Activated CD4-positive, CD25-positive, alpha-beta regulatory T cell treated with anti-CD3 and anti-CD28 coated beads, Interleukin-2, amount 50 U/mL, for 72 hours (primary cell): ENCODE measurements around the gene ABCC6.
"Not testable (repeated sequence)": the region's sequence is repeated elsewhere in the genome, so short reads cannot be mapped to it uniquely, and the experiment has no call there.

Experiments used
- DNase-seq: peaks from one replicate; pipeline ENCODE4 v3.0.0; 2021

Gene ABCC6

DNA sequence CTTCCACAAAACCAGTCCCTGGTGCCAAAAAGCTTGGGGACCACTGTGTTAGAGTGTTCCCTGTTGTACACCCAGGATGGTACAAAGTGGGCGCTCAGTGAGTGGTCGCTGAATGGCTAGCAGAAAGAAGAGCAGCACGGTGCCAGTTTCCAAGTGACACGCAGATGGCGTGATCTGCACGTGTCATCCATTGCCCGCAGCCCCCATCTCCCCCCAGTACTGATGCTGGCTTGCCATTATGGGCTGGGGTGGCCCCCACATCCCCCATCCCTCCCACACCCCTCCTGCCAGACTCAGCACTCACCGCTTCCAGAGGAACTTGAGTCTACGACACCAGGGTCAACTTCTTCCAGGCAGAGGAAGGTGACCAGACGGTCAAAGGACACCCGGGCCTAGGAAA lies 36.5 kb downstream of the ABCC6 start:
- no peak for DNase-seq

DNA sequence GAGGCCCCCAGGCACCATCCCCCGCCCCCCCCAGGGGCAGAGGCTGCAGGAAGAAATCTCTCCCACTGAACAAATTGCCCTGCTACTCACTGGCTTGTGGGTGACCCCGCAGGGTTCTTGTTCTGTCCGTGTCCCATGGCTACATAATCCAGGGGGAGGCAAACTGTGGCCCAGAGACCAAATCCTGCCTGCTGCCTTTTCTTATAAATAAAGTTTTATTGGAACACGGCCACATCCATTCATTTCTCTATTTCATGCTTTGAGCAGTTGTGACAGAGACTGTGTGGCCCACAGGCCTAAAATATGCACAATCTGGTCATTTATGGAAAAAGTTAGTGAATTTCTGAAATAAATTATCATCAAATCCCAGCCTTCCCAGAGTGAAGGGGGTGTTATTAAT lies 38.2 kb downstream of the ABCC6 start:
- no peak for DNase-seq

DNA sequence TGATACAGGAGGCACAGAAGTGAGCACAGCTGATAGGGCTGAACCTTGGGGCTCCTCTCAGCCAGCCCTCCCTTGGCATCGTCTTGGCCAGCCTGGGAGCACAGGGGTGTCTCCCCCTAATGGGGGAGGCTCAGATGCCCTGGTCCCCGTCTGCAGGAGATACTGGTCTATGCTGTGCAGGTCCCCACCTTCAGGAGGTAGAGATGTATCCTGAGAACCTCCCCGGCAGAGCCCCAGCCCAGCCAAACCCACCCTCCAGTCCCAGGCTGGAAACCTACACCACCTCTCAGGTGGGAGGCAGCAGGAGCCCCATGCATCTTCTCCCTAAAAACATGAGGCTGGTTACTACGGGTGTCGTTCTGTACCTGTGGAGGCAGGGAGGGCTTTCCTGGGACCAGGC lies 38.7 kb downstream of the ABCC6 start:
- no peak for DNase-seq

DNA sequence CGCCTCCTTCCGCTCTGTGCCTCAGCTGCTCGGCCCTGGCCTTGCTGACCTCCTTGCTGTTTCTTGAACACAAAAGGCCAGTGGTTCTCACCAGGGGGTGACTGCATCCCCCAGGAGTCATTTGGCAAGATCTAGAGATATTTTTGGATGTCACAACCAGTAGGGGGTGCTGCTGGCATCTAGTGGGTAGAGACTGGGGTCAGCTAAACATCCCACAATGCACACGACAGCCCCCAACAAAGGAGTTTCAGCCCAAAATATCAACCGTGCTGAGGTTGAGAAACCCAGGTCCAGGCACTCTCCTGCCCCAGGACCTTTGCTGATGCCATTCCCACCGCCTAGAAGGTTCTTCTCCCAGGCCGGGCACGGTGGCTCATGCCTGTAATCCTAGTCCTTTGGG lies 39.7 kb downstream of the ABCC6 start:
- no peak for DNase-seq

DNA sequence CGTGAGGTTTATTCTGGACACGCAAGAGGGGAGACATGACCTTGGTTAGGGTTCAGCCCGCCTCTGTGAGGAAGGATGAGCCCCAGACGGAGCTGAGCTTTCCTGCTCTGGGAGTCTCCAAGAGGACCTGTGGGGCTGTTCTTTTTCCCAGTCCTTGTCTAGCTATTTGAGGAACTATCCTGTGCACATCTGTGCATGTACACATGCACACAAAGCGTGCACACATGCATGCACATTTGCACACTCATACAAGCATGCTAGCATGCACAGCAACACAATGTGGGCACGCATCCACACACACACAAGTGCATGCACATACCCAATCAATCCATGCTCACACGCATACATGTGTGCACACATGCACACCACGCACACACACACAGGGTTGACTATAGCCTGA lies 40.4 kb downstream of the ABCC6 start:
- no peak for DNase-seq

DNA sequence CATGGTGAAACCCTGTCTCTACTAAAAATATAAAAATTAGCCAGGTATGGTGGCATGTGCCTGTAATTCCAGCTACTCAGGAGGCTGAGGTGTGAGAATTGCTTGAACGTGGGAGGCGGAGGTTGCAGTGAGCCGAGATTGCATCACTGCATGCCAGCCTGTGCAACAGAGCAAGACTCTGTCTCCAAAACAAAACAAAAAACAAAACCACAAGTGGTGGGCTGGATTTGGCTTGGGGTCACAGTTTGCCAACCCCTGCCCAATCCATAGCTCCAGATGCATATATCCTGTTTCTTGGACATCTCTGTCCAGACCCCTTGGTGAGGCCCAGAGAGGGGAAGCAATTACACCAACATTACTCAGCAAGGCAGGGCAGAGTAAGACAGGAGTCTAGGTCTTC lies 41.5 kb downstream of the ABCC6 start:
- not testable (repeated sequence) for DNase-seq

DNA sequence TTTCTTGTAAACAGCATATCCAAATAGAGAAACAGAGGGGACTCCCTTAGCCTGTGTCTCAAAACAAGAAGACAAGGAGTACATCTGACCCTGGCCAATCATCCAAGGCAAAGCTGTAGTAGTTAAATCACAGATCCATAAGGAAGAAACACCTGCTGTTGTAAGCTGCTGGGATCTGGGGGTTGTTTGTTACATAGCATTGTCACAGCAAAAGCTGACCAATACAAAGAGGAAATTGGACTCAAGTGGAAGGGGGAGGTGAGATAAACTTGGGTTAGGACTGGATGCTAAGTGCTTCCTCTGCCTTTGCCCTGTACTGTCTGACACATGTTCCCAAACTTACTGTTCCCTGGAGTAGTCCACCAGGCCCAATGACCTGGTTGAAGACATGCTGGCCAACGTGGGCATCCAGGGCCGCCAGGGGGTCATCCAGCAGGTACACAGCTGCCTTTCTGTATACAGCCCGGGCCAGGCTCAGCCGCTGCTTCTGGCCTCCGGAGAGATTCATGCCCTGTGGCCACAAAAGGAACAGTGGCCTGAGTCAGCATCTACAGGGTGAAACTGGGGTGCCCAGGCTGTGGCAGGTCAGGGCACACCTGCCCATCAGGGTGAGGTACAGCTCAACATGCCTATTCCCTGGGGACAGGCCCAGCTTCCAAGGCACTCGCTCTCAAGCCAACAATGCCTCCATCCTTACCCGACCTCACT lies 44.7 kb downstream of the ABCC6 start:
- DNase-seq = no peak

DNA sequence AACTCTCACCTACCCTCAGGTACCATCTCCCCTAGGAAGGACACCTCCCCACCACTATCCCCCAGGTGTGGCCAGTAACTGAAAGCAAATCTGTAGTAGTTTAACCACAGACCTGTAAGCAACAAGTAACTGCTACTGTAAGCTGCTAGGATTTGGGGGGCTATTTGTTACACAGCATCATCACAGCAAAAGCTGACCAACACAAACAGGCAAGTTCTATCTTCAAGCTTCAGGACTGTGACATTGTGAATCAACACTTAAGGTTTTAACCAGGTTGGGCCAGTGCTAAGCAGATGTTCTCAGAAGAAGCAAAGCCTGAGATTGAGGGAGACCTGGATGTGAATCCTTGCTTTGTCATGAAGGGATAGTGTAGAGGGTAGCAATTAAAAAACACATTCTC lies 47.0 kb downstream of the ABCC6 start:
- DNase-seq = no peak

DNA sequence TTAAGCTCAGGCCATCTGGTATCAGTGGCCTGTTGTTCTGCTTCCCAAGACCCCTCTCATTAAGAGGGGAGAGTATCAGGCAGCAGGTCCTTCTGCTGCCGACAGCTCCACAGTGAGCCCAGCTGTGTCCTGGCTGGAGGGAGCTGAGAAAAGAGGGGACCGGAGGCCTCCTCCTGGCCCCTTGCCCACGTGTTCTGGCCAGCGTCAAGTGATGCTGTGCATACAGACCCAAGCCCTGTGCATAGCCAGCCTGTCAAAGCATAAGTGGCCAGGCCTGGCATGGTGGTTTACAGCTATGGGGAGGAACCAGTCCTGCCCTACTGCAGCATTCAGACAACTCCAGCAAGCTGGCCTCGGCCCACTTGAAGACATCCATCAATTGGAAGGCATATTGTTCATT lies 48.0 kb downstream of the ABCC6 start:
- DNase-seq = no peak

DNA sequence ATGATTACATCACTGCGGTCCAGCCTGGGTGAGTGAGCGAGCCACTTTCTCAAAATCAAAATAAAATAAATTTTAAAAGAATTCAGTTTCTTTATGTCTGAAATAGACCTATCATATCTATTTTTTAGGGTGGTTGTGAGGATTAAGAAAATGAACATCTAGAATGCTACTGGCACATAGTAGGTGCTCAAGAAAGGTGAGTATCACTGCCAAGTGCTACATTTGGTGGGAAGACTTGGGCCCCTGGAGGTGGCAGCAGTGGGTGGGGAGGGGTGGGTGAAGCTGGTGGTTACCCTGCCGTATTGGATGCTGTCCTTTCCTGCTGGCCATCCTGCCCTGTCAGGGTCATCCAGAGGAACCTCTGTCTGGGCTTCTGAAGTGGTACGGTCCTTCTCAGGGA lies 50.3 kb downstream of the ABCC6 start:
- no peak for DNase-seq

DNA sequence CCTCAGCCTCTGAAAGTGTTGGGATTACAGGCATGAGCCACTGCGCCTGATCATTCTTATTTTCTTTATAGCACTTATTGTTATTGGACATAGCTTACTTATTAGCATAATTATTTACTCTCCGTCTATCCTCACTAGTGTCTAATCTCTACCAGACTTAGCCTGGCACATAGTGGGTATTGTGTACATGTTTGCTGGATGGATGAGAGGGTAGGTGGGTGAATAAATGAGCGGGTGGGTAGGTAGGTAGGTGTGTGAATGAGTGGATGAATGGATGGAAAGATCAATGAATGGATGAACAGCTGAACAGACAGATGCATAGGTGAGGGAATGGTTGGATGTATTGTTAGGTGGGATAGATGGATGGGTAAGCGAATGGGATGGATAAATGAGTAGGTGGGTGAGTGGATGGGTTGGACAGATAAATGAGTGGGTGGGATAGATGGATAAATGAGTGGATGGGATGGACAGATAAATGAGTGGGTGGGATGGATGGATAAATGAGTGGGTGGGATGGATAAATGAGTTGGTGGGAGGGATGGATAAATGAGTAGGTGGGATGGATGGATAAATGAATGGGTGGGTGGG lies 51.9 kb downstream of the ABCC6 start:
- DNase-seq = no peak

DNA sequence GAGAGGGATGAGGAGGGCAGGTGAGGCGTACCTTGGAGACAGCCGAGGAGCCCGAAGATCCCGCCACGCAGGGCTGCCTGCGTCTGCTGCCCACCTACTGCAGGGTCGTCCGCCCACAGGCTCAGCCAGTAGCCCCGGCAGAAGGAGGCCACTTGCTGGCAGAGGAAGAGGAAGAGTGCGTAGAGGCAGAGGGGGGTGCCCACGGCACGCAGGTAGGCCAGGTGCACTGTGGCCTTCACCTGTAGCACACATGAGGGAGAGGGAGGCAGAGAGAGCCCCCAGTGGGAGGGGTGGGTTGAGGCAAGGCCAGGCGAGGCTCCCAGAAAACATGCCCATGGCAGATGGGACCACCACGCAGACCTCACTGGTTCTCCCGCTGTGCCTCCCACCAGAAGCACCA lies 53.7 kb downstream of the ABCC6 start:
- DNase-seq = no peak

DNA sequence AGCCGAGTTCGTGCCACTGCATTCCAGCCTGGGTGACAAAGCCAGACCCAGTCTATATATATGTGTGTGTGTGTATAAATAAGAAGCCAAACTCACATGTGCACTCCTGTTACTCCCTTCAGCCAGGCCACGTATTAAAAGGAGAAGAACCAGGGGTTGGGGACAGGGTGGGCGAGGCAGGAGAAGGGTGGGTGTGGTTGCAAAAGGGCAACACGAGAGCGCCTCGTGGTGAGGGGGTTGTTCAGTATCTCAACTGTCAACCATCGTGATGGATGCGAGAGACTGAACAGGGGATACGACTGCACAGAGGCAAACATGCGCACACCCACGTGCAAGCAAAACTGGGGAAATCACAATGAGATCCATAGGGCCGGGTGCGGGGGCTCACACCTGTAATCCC lies 54.9 kb downstream of the ABCC6 start:
- no peak for DNase-seq

DNA sequence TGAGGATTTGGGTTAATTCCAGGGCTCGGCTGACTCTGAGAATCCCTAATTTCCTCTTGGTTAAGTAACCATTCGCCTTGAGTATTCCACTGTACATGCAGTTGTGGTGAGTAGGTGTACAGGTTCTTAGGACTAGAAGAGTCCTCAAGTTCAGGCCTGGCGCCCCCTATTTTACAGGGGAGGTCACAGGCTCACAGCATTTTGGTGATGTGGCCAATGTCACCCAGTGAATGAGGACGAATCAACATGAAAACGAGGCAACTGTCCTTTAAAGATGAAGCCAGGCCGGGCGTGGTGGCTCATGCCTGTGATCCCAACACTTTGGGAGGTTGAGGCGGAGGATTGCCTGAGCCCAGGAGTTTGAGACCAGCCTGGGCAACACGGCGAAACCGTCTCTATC lies 55.4 kb downstream of the ABCC6 start:
- no peak for DNase-seq

DNA sequence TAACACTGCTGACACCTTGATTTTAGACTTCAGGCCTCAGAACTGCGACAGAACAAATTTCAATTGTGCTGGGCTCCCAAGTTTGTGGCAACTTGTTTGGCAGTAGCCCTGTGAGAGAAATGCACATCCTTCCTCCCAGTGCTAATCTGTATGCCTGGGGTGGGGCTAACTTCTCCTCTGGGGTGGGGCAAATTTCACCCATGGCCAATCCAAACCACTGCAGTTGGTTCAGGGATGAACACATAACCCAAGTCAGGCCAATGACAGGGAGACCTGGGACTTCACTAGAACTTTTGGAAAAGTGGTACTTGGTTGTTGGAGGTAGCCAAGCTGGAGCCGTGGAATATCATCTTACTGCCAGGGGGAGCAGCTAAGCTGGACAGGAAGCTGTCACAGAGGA lies 56.3 kb downstream of the ABCC6 start:
- DNase-seq = no peak

DNA sequence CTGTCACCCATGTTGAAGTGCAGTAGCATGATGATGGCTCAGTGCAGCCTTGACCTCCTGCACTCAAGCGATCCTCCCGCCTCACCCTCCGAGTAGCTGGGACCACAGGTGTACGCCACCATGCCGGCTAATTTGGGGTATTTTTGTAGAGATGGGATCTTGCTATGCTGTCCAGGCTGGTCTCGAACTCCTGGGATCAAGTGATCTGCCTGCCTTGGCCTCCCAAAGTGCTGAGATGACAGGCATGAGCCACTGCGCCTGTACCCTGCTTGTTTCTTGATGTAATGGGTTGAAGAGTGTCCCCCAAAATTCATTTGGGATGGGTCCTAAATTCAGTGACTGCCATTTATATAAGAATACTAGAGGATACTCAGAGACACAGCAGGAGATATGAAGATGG lies 57.2 kb downstream of the ABCC6 start:
- no peak for DNase-seq

DNA sequence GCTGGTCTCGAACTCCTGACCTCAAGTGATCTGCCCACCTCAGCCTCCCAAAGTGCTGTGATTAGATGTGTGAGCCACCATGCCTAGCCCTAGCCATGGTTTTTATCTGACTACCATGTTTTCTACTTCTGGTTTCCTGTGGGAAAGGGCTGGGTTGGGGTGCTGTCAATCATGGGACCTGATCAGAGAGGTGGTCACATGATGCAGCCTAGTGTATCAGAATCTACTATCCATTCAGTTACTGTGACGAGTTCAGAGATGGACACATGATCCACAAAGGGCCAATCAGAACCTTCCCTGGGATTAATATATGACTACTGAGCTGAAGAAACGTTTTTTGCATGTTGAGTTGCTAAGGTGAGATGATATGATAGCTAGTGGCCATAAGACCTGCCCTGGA lies 59.1 kb downstream of the ABCC6 start:
- DNase-seq = no peak

DNA sequence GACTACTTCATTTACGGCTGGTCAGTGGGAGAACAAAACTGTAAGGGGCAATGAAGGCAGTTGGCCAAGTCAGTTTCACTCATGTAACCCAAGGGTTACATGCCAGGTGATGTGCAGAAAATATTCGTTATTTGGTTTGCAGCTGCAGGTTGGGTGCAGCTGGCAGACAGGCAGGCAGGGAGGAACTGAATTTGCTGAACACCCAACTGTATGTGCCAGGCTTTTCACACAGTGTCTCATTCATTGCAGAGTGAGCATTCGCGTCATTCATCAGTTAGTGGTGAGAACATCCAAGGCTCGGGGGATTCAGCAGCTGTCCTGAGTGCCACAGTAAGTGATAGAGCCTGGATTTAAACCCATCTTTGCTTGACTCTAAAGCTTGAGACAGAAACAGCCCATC lies 59.7 kb downstream of the ABCC6 start:
- no peak for DNase-seq

DNA sequence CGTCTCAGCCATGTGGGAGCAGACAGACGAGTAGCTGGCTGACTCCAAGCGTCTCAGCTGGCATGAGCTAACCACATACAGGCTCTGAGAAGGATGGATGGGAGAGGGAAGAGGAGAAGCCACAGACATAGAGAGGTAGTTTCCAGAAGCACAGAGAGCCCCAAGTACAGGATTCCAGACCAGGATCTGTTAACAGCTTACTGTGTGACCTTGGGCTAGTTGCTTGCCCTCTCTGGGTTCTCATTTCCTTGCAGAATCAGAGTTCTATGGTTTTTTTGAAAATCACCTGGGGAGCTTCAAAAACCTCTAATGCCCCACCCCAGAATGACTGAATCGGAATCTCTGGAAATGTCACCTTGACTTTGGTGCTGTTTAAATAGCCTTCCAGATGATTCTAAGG lies 60.2 kb downstream of the ABCC6 start:
- DNase-seq = no peak

DNA sequence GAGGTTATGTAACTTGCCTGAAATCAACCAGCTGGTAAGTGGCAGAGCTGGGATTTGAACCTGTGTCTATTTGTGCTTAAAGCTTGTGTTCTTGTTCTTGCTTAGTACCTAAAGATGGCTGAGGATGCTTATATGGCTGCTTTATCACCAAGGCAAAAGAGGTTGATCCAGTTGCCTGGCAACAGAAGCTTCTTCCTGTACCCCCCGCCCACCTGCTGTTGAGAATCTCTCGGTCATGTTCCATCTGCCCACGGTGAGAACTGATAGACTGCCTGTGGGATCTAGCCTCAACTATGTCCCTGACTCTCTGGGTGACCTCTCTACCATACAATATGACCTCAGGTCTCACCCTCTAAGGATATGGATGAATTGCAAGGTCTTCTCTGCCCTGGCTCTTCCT lies 60.7 kb downstream of the ABCC6 start:
- no peak for DNase-seq

DNA sequence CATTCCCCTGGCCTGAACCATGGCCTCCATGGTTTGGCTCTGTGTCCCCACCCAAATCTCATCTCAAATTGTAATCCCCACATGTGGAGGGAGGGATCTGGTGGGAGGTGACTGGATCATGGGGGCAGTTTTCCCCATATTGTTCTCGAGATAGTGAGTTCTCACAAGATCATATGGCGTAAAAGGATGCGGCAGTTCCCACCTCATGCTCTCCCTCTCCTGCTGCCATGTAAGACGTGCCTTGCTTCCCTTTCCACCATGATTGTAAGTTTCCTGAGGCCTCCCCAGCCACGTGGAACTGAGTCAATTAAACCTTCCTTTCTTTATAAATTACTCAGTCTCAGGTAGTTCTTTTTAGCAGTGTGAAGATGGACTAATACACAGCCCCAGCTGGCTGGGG lies 61.5 kb downstream of the ABCC6 start:
- not testable (repeated sequence) for DNase-seq

DNA sequence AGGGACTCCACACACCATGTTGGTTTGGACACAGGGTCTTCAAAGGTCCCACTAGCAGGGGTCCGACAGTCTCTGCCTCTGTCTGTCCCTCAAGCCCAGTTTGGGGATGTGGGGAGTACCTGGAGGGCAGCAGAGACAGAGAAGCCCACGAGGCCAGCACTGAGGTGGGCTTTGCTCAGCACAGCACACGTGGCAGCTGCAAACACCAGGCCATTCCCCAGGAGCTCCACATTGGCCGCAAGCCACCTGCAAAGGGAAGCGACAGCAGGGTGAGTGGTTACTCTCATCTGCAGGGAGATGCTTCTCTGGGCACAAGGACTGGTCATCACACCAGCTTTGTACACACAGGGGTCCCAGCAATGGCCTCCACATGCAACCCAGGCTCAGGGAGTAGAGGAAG lies 62.0 kb downstream of the ABCC6 start:
- DNase-seq = no peak

DNA sequence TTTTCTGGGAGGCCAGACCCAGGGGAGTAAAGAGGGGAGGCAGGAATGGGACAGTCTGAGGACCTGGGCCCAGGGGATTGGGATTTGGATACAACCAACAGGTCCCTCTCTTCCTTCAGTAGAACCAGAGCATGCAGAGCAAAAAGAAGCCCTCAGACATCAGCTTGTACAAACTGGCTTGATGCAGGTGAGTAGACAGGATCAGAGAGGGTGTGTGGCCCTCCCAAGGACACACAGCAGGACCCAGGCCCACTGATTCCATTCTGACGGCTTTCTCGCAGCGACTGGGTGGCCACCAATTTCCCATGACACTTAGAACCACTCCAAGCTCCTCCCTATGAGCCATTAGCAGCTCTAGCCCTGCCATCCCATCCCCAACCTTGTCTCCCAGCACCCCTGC lies 63.6 kb downstream of the ABCC6 start:
- DNase-seq = no peak

DNA sequence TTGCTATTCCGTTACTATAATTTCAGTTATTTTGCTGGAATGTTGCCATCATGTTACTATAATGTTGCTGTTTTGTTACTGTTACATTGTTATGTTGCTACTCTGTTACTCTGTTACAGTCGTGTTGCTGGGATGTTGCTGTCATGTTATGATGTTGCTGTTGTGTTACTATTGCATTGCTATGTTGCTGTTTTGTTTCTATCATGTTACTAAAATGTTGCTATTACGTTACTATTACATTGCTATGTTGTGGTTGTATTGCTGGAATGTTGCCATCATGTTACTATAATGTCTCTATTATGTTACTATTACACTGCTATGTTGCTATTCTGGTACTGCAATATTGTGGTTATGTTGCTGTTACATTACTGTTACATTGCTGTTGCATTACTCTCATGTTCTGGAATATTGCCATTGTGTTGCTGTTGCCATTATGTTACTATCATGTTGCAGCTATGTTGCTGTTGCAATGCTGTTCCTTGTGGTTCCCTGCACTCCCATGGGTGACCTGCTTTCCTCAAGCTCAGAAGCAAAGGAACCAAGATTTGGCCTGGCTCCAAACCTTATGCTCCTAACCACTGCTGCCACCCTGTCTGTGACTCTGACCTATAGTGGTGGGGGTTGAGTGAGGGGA lies 64.4 kb downstream of the ABCC6 start:
- DNase-seq = no peak
